ENCODE data around the gene NOS1AP.

NOS1AP gene

DNA sequence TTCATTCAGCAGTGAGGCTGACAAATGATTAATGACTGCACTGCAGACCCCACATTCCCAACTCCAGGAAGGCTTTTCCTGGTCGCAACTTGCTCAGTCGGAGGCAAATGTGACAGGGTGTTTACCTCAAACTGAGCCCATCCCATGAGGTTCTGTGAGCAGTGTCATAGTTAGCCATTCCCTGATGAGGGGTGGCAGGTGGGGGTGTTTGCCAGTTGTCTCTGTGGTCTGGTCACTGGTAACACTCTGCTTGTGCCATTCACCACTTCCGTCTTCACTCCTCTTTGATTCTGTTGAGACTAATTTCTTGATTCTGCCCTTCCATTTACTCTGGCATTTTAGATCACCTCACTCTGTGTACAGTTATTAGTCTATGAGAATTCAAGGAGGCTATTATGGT, 73.5 kb downstream of the NOS1AP start:
- H3K4me1 ChIP-seq (ENCODE audit: insufficient read depth, low read length, severe bottlenecking), result no peaks in the 10 kb centered on the region
- no peak overlapping the region for H2AFZ ChIP-seq (ENCODE audit: low read length)
- no peaks in the 10 kb centered on the region for H3K79me2 ChIP-seq (ENCODE audit: insufficient read depth, low read length)

DNA sequence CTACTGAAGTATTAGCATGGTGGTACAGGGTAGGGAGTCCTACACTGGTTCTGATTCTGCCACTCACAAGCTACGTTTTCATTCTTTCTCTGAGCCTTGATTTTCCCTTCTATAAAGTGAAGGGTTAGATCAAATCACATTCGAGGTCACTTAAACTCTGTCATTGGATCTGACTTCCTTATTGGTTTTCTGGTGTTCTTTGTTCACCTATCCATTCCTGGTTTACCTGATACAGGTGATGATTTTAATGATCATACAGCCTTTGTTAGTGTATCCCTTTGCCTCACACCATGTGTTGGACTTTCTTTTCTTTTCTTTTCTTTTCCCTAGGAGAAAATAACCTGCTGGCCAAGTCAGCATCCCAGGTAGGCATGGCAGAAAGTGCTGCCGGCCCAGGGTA, 74.8 kb downstream of the NOS1AP start:
- Histone ChIP-seq H4K20me1 (ENCODE audit: insufficient read depth, low read length) (no peaks in the 10 kb centered on the region), H3K79me2 (ENCODE audit: insufficient read depth, low read length) (no peaks in the 10 kb centered on the region), H3K27ac (ENCODE audit: low read depth, low read length, poor library complexity, severe bottlenecking) (no peak overlapping the region), H3K4me1 (ENCODE audit: insufficient read depth, low read length, severe bottlenecking) (no peaks in the 10 kb centered on the region), H3K9me2 (ENCODE audit: low read depth, low read length) (no peaks in the 10 kb centered on the region), H3K9me3 (ENCODE audit: low read length) (no peaks in the 10 kb centered on the region), H3K36me3 (ENCODE audit: insufficient read depth, low read length) (no peaks in the 10 kb centered on the region), H3K4me2 (ENCODE audit: low read length) (no peak overlapping the region), H3K4me3 (ENCODE audit: low read depth, low read length, poor library complexity, severe bottlenecking) (no peak overlapping the region), H2AFZ (ENCODE audit: low read length) (no peak overlapping the region), H3K9ac (ENCODE audit: low read length) (no peak overlapping the region), H3K27me3 (ENCODE audit: insufficient read depth, low read length) (no peaks in the 10 kb centered on the region), H3F3A (ENCODE audit: insufficient read depth, low read length) (no peaks in the 10 kb centered on the region)
- TF ChIP-seq, protein P1, sequence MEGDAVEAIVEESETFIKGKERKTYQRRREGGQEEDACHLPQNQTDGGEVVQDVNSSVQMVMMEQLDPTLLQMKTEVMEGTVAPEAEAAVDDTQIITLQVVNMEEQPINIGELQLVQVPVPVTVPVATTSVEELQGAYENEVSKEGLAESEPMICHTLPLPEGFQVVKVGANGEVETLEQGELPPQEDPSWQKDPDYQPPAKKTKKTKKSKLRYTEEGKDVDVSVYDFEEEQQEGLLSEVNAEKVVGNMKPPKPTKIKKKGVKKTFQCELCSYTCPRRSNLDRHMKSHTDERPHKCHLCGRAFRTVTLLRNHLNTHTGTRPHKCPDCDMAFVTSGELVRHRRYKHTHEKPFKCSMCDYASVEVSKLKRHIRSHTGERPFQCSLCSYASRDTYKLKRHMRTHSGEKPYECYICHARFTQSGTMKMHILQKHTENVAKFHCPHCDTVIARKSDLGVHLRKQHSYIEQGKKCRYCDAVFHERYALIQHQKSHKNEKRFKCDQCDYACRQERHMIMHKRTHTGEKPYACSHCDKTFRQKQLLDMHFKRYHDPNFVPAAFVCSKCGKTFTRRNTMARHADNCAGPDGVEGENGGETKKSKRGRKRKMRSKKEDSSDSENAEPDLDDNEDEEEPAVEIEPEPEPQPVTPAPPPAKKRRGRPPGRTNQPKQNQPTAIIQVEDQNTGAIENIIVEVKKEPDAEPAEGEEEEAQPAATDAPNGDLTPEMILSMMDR (IDR thresholded peaks at IDR 0.05; ENCODE audit: low read length), result no peak
- TF ChIP-seq EZH2 (IDR thresholded peaks at IDR 0.05; ENCODE audit: borderline replicate concordance, low read length), result no peak

More for the DNA sequence above, 73.5 kb downstream of the NOS1AP start:
- H3K9me3 ChIP-seq (ENCODE audit: low read length), result no peaks in the 10 kb centered on the region
- H3K4me2 ChIP-seq (ENCODE audit: low read length), result no peak overlapping the region
- no peaks in the 10 kb centered on the region for H3K9me2 ChIP-seq (ENCODE audit: low read depth, low read length)
- no peaks in the 10 kb centered on the region for H3K36me3 ChIP-seq (ENCODE audit: insufficient read depth, low read length)
- no peak overlapping the region for H3K9ac ChIP-seq (ENCODE audit: low read length)
- no peaks in the 10 kb centered on the region for H3K27me3 ChIP-seq (ENCODE audit: insufficient read depth, low read length)
- H3K4me3 ChIP-seq (ENCODE audit: low read depth, low read length, poor library complexity, severe bottlenecking), result no peak overlapping the region
- H3K27ac ChIP-seq (ENCODE audit: low read depth, low read length, poor library complexity, severe bottlenecking), result no peak overlapping the region
- H3F3A ChIP-seq (ENCODE audit: insufficient read depth, low read length), result no peaks in the 10 kb centered on the region
- no peaks in the 10 kb centered on the region for H4K20me1 ChIP-seq (ENCODE audit: insufficient read depth, low read length)
- TF ChIP-seq EZH2 (IDR thresholded peaks at IDR 0.05; ENCODE audit: borderline replicate concordance, low read length), result no peak
- TF ChIP-seq, protein P1 (IDR thresholded peaks at IDR 0.05; ENCODE audit: low read length), result no peak

DNA sequence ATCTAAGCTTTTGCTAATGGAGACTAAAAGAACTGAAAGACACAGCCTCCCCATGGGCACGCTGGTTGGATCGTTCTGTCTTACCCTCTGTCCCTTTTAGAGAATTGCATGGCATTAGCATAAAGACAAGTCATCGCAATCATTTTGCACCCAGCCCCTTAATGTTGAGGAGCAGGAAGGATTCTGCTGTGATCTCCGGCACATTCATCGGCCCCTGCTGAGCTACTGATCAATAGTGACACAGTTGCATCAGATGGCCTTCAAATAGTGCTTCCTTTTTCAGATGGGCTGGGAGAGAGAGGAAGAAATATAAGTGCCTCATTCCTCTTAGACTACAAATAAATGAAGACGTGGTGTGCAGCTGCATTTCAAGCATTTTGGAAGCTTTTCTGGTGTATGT, 75.4 kb downstream of the NOS1AP start:
- no peaks in the 10 kb centered on the region for H3K9me3 ChIP-seq (ENCODE audit: low read length)
- H3K4me2 ChIP-seq (ENCODE audit: low read length), result no peak overlapping the region
- no peaks in the 10 kb centered on the region for H4K20me1 ChIP-seq (ENCODE audit: insufficient read depth, low read length)
- no peak overlapping the region for H3K4me3 ChIP-seq (ENCODE audit: low read depth, low read length, poor library complexity, severe bottlenecking)
- H3K9ac ChIP-seq (ENCODE audit: low read length), result no peak overlapping the region
- no peak overlapping the region for H3K27ac ChIP-seq (ENCODE audit: low read depth, low read length, poor library complexity, severe bottlenecking)
- no peaks in the 10 kb centered on the region for H3K4me1 ChIP-seq (ENCODE audit: insufficient read depth, low read length, severe bottlenecking)
- no peaks in the 10 kb centered on the region for H3K79me2 ChIP-seq (ENCODE audit: insufficient read depth, low read length)
- H3K27me3 ChIP-seq (ENCODE audit: insufficient read depth, low read length), result no peaks in the 10 kb centered on the region
- no peak overlapping the region for H2AFZ ChIP-seq (ENCODE audit: low read length)
- no peaks in the 10 kb centered on the region for H3K9me2 ChIP-seq (ENCODE audit: low read depth, low read length)
- no peaks in the 10 kb centered on the region for H3F3A ChIP-seq (ENCODE audit: insufficient read depth, low read length)
- H3K36me3 ChIP-seq (ENCODE audit: insufficient read depth, low read length), result no peaks in the 10 kb centered on the region
- TF ChIP-seq, protein P1 (IDR thresholded peaks at IDR 0.05; ENCODE audit: low read length), result no peak
- TF ChIP-seq EZH2 (IDR thresholded peaks at IDR 0.05; ENCODE audit: borderline replicate concordance, low read length), result no peak

All from OCI-LY1 (cell line).